GM23248 (cell line): ENCODE measurements around the gene PLCB4.

Experiments
- EZH2 ChIP-seq: fragments of 200-600 bp; sonication (generic); IDR thresholded peaks from 2 replicates; pipeline ENCODE4 v1.6.1; 2018; ENCODE audit warnings: antibody characterized with exemption, mild to moderate bottlenecking; ENCODE audit not compliant: insufficient read depth, poor library complexity, severe bottlenecking
- EZH2phosphoT487 ChIP-seq: fragments of 200-600 bp; sonication (generic); IDR thresholded peaks from 2 replicates; pipeline ENCODE4 v1.6.1; 2018; ENCODE audit warnings: antibody characterized with exemption, moderate library complexity, mild to moderate bottlenecking, low read depth; ENCODE audit not compliant: insufficient read depth

GRCh38 chr20:9506280-9506821, 437.5 kb downstream of the PLCB4 start:
- no peak for TF ChIP-seq EZH2
- TF ChIP-seq EZH2phosphoT487: no peak
